GM12892 (cell line): ENCODE measurements around the gene CLASP2.

ENCODE experiments used
- POLR2A ChIP-seq: IDR thresholded peaks from 2 replicates; pipeline ENCODE4 v1.6.1; 2011; ENCODE audit warnings: low read depth, low read length, control low read depth
- TAF1 ChIP-seq: IDR thresholded peaks from 2 replicates; pipeline ENCODE4 v1.6.1; 2011; ENCODE audit warnings: low read depth, mild to moderate bottlenecking, control low read depth, low read length, borderline replicate concordance

DNA sequence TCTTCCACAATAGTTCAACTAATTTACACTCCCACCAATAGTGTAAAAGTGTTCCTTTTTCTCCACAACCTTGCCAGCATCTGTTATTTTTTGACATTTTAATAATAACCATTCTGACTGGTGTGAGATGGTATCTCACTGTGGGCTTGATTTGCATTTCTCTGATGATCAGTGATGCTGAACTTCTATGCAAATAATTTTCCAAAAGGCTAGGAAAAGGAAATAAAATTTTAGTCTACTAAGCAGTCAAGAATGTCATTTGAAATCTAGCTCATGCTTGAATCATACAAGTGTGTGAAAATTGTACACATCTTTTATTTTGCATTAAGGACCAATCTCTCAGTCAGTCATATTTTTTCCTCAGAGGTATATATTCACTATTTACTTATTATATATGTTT is 176.1 kb downstream of the CLASP2 start:
- no peak for TF ChIP-seq POLR2A
- TF ChIP-seq TAF1, result no peak
